Caco-2 (cell line): Measurements from ENCODE around the gene CPNE1. TPM values are rescaled to one million over a fixed set of nuclear protein-coding genes. Genes with fewer than 3 reads are reported as not detected.
A peak's percentile ranks its signal among the peaks of the same experiment; 100 is the strongest.

ENCODE experiments used
- BruUV-seq: library from RNA; stranded (reverse); fragments of 400-500 nt; replicated peaks from 2 replicates; lab custom pipeline; 2021; lab: Mats Ljungman, UMichigan
- CTCF ChIA-PET: fragments of 300-600 bp; sonication (Branson Sonifier 250); formaldehyde crosslinking; loops from one replicate; lab custom pipeline; 2022; ENCODE audit warnings: antibody characterized with exemption; lab: Charles Lee
- POLR2A ChIA-PET: fragments of 300-600 bp; sonication (Branson Sonifier 250); formaldehyde crosslinking; loops from one replicate; lab custom pipeline; 2022; ENCODE audit warnings: antibody characterized with exemption; lab: Charles Lee
- DNase-seq, 2 experiments: peaks; one replicate each; pipeline versions ENCODE4 v3.0.0 to v3.0.0-alpha.2; 2020 to 2022
- H3K27me3 ChIP-seq: replicated peaks from 2 replicates; pipeline ENCODE4 v1.6.0; 2011; ENCODE audit warnings: low read length; ENCODE audit not compliant: control insufficient read depth, insufficient read depth
- H3K36me3 ChIP-seq: 2 replicates; pipeline ENCODE4 v1.5.1; 2011; ENCODE audit warnings: low read length; ENCODE audit not compliant: control insufficient read depth, insufficient read depth
- H3K4me1 ChIP-seq: fragments of 250-450 bp; sonication (Bioruptor Pico); 2 replicates; pipeline ENCODE4 v1.5.1; 2020; ENCODE audit warnings: mild to moderate bottlenecking
- H3K4me3 ChIP-seq: 2 replicates; pipeline ENCODE4 v1.5.1; 2011; ENCODE audit warnings: low read depth, mild to moderate bottlenecking, control low read depth, low read length
- H3K9me3 ChIP-seq: fragments of 250-450 bp; sonication (Bioruptor Pico); 2 replicates; pipeline ENCODE4 v1.5.1; 2020; ENCODE audit warnings: mild to moderate bottlenecking, moderate library complexity
- H3K27ac Mint-ChIP-seq: one replicate; pipeline ENCODE4 v1.8.0; 2022; ENCODE audit warnings: mixed read lengths; ENCODE audit not compliant: unreplicated experiment
- H3K27me3 Mint-ChIP-seq: one replicate; pipeline ENCODE4 v1.8.0; 2022; ENCODE audit warnings: mixed read lengths; ENCODE audit not compliant: insufficient read depth, unreplicated experiment
- H3K36me3 Mint-ChIP-seq: one replicate; pipeline ENCODE4 v1.8.0; 2022; ENCODE audit warnings: mild to moderate bottlenecking, mixed read lengths; ENCODE audit not compliant: insufficient read depth, unreplicated experiment
- H3K4me1 Mint-ChIP-seq: one replicate; pipeline ENCODE4 v1.8.0; 2022; ENCODE audit warnings: low read depth, mixed read lengths; ENCODE audit not compliant: unreplicated experiment
- H3K4me3 Mint-ChIP-seq: one replicate; pipeline ENCODE4 v1.8.0; 2022; ENCODE audit warnings: mild to moderate bottlenecking, moderate library complexity, mixed read lengths; ENCODE audit not compliant: unreplicated experiment
- H3K9me3 Mint-ChIP-seq: one replicate; pipeline ENCODE4 v1.8.0; 2022; ENCODE audit warnings: mixed read lengths; ENCODE audit not compliant: unreplicated experiment
- intact Hi-C: fragments of 100-400 bp; cut with micrococcal nuclease; formaldehyde crosslinking; loops from one replicate; pipeline ENCODE4 v1.10.0; 2022; ENCODE audit not compliant: unreplicated experiment
- total RNA-seq: library from RNA; stranded (reverse); gene quantifications from 2 replicates; pipeline ENCODE4 v1.2.3, GENCODE V29; 2022
- TF ChIP-seq, protein P1 (sequence below), 2 experiments: fragments of 200-600 bp in 1 of 2; IDR thresholded peaks; 1 replicate in 1 of 2; 2 replicates in 1 of 2; pipeline versions ENCODE4 v1.5.1 to v1.8.0; 2011 to 2022; ENCODE audit warnings: antibody characterized with exemption in 1 of 2, control low read depth in 1 of 2, inconsistent platforms in 1 of 2, low read depth in 1 of 2, low read length in 1 of 2, mild to moderate bottlenecking in 1 of 2, moderate library complexity in 1 of 2; ENCODE audit not compliant: insufficient read depth in 1 of 2, severe bottlenecking in 1 of 2, unreplicated experiment in 1 of 2

The CPNE1 gene
- total RNA-seq, 1 experiment from 2014 or later: 833 TPM

DNA sequence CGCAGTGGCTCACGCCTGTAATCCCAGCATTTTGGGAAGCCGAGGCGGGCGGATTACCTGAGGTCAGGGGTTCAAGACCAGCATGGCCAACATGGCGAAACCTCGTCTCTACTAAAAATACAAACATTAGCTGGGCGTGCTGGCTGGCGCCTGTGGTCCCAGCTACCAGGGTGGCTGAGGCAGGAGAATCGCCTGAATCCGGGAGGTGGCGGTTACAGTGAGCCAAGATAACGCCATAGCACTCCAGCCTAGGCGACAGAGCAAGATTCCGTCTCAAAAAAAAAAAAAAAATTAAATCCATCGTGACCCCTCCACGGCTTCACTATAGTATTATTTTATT, 1.2 kb upstream of the CPNE1 start:
- no peak overlapping the region for H3K27ac Mint-ChIP-seq
- H3K36me3 Mint-ChIP-seq: peaks cover 25% of the 10 kb centered on the region
- H3K4me3 Mint-ChIP-seq: no peak overlapping the region
- no peaks in the 10 kb centered on the region for H3K9me3 Mint-ChIP-seq
- no peaks in the 10 kb centered on the region for H3K36me3 ChIP-seq
- ChIA-PET POLR2A (interaction anchor here (0.6 to 4.2 kb wide), 3 partner anchors 31 to 189 kb away, joined by 3 to 57 read pairs (median 3); partner anchors contain the start of gene RBM39), CTCF (interaction anchor here (0.6 kb wide), 1 partner anchor 191 kb away, joined by 3 read pairs; no protein-coding TSS in a partner anchor)
- H3K27me3 ChIP-seq: no peaks in the 10 kb centered on the region
- TF ChIP-seq, protein P1, sequence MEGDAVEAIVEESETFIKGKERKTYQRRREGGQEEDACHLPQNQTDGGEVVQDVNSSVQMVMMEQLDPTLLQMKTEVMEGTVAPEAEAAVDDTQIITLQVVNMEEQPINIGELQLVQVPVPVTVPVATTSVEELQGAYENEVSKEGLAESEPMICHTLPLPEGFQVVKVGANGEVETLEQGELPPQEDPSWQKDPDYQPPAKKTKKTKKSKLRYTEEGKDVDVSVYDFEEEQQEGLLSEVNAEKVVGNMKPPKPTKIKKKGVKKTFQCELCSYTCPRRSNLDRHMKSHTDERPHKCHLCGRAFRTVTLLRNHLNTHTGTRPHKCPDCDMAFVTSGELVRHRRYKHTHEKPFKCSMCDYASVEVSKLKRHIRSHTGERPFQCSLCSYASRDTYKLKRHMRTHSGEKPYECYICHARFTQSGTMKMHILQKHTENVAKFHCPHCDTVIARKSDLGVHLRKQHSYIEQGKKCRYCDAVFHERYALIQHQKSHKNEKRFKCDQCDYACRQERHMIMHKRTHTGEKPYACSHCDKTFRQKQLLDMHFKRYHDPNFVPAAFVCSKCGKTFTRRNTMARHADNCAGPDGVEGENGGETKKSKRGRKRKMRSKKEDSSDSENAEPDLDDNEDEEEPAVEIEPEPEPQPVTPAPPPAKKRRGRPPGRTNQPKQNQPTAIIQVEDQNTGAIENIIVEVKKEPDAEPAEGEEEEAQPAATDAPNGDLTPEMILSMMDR (IDR thresholded peaks at IDR 0.05; ENCODE audit: insufficient read depth in 1 of 2, low read depth in 1 of 2, low read length in 1 of 2, severe bottlenecking in 1 of 2, unreplicated experiment in 1 of 2): no peak
- H3K4me1 Mint-ChIP-seq: peaks cover 22% of the 10 kb centered on the region
- no TSS peak for BruUV-seq
- DNase-seq: peak in 1 of 2 experiments; percentile 40
- intact Hi-C loops: loop anchor here (2.0 to 10.0 kb wide), 3 partner anchors 33 to 101 kb away; partner anchors contain the start of genes NFS1, RBM39 and ROMO1
- peaks cover 24% of the 10 kb centered on the region for H3K4me1 ChIP-seq
- H3K4me3 ChIP-seq: no peak overlapping the region
- H3K27me3 Mint-ChIP-seq: no peaks in the 10 kb centered on the region
- H3K9me3 ChIP-seq: no peaks in the 10 kb centered on the region

DNA sequence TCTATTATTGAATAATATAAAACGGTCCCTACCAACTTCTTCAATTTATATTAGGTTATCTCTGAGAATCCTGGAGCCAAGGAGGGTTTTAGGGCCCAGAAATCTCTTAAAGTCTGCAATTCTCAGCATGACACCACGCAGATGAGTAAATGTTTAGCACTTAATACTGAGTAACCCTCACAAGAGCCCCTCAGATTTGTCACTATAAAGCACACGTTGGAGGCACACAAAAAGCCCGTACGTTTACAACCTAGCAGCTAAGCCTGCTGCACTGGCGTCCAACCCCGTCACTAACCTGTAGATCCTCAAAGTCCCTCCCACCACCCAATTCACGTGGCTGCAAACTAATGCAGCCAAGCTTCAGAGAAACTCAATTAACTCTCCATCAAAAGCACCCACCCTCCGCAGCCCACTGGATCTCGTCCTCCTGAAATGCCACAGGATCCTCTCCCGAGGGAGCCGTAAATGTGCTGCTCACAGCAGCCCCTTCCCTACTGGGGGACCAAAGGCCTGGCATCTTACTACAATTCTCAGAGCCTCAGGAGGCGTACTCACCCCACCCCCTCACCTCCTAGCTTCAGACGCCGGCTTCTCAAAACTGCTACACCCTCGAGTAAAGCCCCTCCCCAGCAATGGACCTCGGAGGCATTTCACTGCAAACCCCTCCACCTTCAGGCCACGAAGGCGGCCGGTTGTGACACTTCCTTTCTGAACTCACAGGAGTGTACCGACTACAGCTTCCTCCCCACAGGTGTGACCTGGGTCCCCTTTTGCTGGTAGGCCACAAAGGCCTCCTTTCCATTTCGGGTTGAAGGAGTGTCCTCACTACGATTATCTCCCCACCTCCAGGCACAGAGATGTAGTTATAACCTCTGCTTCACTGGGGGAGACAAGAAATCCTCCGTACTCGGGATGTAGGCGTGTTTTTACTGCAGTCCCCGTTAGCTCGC, 909 bp downstream of the CPNE1 start:
- peaks cover 22% of the 10 kb centered on the region for H3K4me1 Mint-ChIP-seq
- H3K36me3 Mint-ChIP-seq: peaks cover 25% of the 10 kb centered on the region
- Histone ChIP-seq H3K9me3 (no peaks in the 10 kb centered on the region), H3K36me3 (no peaks in the 10 kb centered on the region), H3K27me3 (no peaks in the 10 kb centered on the region), H3K4me1 (peaks cover 30% of the 10 kb centered on the region), H3K4me3 (peak overlapping the region; percentile 87)
- POLR2A ChIA-PET: interaction anchor here (0.5 to 4.2 kb wide), 14 partner anchors 12 to 379 kb away, joined by 3 to 57 read pairs (median 6); partner anchors contain the start of genes CEP250, EIF6, NFS1 and RBM39
- DNase-seq: peak; percentile 79
- intact Hi-C loops: loop anchor here (1.0 to 10.0 kb wide), 4 partner anchors 35 to 99 kb away; partner anchors contain the start of genes NFS1, RBM39 and ROMO1
- CTCF ChIA-PET: interaction anchor here (0.5 to 2.3 kb wide), 10 partner anchors 23 to 1274 kb away, joined by 3 to 46 read pairs (median 4); partner anchors contain the start of genes ACSS2, ERGIC3, RBM39 and SCAND1
- BruUV-seq: TSS peak; percentile 11
- H3K27ac Mint-ChIP-seq: peak overlapping the region; percentile 96
- no peaks in the 10 kb centered on the region for H3K9me3 Mint-ChIP-seq
- H3K27me3 Mint-ChIP-seq: no peaks in the 10 kb centered on the region
- peak overlapping the region; percentile 84 for H3K4me3 Mint-ChIP-seq
- TF ChIP-seq, protein P1 (IDR thresholded peaks at IDR 0.05; ENCODE audit: insufficient read depth in 1 of 2, low read depth in 1 of 2, low read length in 1 of 2, severe bottlenecking in 1 of 2, unreplicated experiment in 1 of 2): no peak

DNA sequence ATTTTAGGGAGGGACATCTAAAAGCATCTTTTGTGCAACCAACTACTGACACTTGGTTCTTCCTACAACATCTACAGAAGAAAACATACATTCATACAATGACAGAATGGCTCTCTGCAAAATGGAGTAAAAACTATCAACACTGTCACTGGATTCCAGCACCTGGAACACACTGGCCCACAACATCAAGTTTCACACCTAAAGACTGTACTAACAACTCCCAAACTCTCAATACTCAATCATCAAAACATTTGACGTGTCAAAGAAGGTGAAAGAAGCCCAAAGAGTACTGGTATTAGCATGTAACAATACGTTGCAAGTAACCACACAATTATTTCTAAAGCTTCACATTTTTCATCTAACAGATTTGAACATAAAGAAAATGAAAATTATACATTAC, 2.1 kb downstream of the CPNE1 start:
- intact Hi-C loops: loop anchor here (10.0 kb wide), 1 partner anchor 98 kb away; no protein-coding TSS in a partner anchor
- Mint-ChIP-seq H3K27me3 (no peaks in the 10 kb centered on the region), H3K9me3 (no peaks in the 10 kb centered on the region), H3K27ac (peak overlapping the region; percentile 96), H3K36me3 (peaks cover 25% of the 10 kb centered on the region), H3K4me3 (peak overlapping the region; percentile 84), H3K4me1 (peaks cover 22% of the 10 kb centered on the region)
- Histone ChIP-seq H3K9me3 (no peaks in the 10 kb centered on the region), H3K4me1 (peaks cover 30% of the 10 kb centered on the region), H3K36me3 (no peaks in the 10 kb centered on the region), H3K4me3 (peak overlapping the region; percentile 87), H3K27me3 (no peaks in the 10 kb centered on the region)
- POLR2A ChIA-PET: interaction anchor here (4.2 kb wide), 1 partner anchor 80 kb away, joined by 57 read pairs; the partner anchor contains the start of gene RBM39
- no peak for DNase-seq
- no TSS peak for BruUV-seq
- TF ChIP-seq, protein P1 (IDR thresholded peaks at IDR 0.05; ENCODE audit: insufficient read depth in 1 of 2, low read depth in 1 of 2, low read length in 1 of 2, severe bottlenecking in 1 of 2, unreplicated experiment in 1 of 2): no peak
- CTCF ChIA-PET: interaction anchor here (1.7 kb wide), 1 partner anchor 121 kb away, joined by 4 read pairs; the partner anchor contains the start of gene ERGIC3
